HepG2 (cell line): ENCODE data around the gene SWSAP1.

Experiments used
- CTCF ChIP-seq: sonication (generic); formaldehyde crosslinking; IDR thresholded peaks from 2 replicates; pipeline ENCODE4 v1.5.0; 2020; ENCODE audit warnings: mild to moderate bottlenecking, missing genetic modification reagents, moderate library complexity
- KIAA2018 ChIP-seq: sonication (generic); formaldehyde crosslinking; IDR thresholded peaks from 2 replicates; pipeline ENCODE4 v1.5.0; 2020; ENCODE audit warnings: mild to moderate bottlenecking, missing genetic modification reagents, borderline replicate concordance
- MLXIP ChIP-seq: sonication (generic); formaldehyde crosslinking; IDR thresholded peaks from 2 replicates; pipeline ENCODE4 v1.9.0; 2021; ENCODE audit warnings: missing genetic modification reagents, borderline replicate concordance
- MYC ChIP-seq: sonication (generic); formaldehyde crosslinking; IDR thresholded peaks from 2 replicates; pipeline ENCODE4 v1.9.0; 2021; ENCODE audit warnings: missing genetic modification reagents, borderline replicate concordance
- POLR2AphosphoS5 ChIP-seq: IDR thresholded peaks from 2 replicates; pipeline ENCODE4 v1.6.1; 2012; ENCODE audit warnings: low read depth, low read length
- PTBP1 ChIP-seq: fragments of 200-400 bp; formaldehyde crosslinking; IDR thresholded peaks from 2 replicates; pipeline ENCODE4 v1.6.1; 2018; ENCODE audit warnings: low read length, low read depth; ENCODE audit not compliant: poor library complexity, severe bottlenecking
- RAD21 ChIP-seq: fragments of 450-650 bp; formaldehyde crosslinking; IDR thresholded peaks from 2 replicates; pipeline ENCODE4 v1.5.0; 2020; ENCODE audit warnings: mild to moderate bottlenecking
- STAT6 ChIP-seq: sonication (generic); formaldehyde crosslinking; IDR thresholded peaks from 2 replicates; pipeline ENCODE4 v1.4.0; 2020; ENCODE audit warnings: missing genetic modification reagents, mild to moderate bottlenecking, borderline replicate concordance
- ZBTB33 ChIP-seq: sonication (generic); formaldehyde crosslinking; IDR thresholded peaks from 2 replicates; pipeline ENCODE4 v1.4.0; 2020; ENCODE audit warnings: missing genetic modification reagents
- ZBTB44 ChIP-seq: sonication (generic); formaldehyde crosslinking; IDR thresholded peaks from 2 replicates; pipeline ENCODE4 v1.4.0; 2020; ENCODE audit warnings: missing genetic modification reagents
- ZBTB7A ChIP-seq: sonication (generic); formaldehyde crosslinking; IDR thresholded peaks from 2 replicates; pipeline ENCODE4 v1.8.0; 2022; ENCODE audit warnings: mild to moderate bottlenecking, missing genetic modification reagents
- ZNF501 ChIP-seq: sonication (generic); formaldehyde crosslinking; IDR thresholded peaks from 2 replicates; pipeline ENCODE4 v1.5.1; 2020; ENCODE audit warnings: mild to moderate bottlenecking, moderate library complexity, missing genetic modification reagents
- ZNF619 ChIP-seq: sonication (generic); formaldehyde crosslinking; IDR thresholded peaks from 2 replicates; pipeline ENCODE4 v1.4.0; 2020; ENCODE audit warnings: mild to moderate bottlenecking, missing genetic modification reagents
- ZSCAN31 ChIP-seq: sonication (generic); formaldehyde crosslinking; IDR thresholded peaks from 2 replicates; pipeline ENCODE4 v1.5.0; 2020; ENCODE audit warnings: low read depth, mild to moderate bottlenecking, missing genetic modification reagents

- TF ChIP-seq MYC (CRISPR knock-in tag): no peak
- no peak for TF ChIP-seq KIAA2018
- TF ChIP-seq MLXIP (CRISPR knock-in tag): no peak
- TF ChIP-seq ZSCAN31 (CRISPR knock-in tag): no peak
- no peak for TF ChIP-seq ZNF619 (CRISPR knock-in tag)
- no peak for TF ChIP-seq ZBTB44 (CRISPR knock-in tag)
- TF ChIP-seq ZBTB7A: no peak
- no peak for TF ChIP-seq PTBP1
- TF ChIP-seq ZNF501 (CRISPR knock-in tag): peak; percentile 64
- TF ChIP-seq RAD21 (CRISPR knock-in tag): peak; percentile 62
- 0 out of 2 replicates have a peak, but pooled peaks have one; percentile 53 for TF ChIP-seq ZBTB33 (CRISPR knock-in tag)
- TF ChIP-seq STAT6 (CRISPR knock-in tag): no peak
- peak; percentile 88 for TF ChIP-seq CTCF (CRISPR knock-in tag)
- TF ChIP-seq POLR2AphosphoS5: no peak; the same call in 1 of the 2 replicates
Measured at GRCh38 chr19:11378319-11379189, 4.1 kb downstream of the SWSAP1 start.
